ENCODE data around the gene FOXP1.

DNA sequence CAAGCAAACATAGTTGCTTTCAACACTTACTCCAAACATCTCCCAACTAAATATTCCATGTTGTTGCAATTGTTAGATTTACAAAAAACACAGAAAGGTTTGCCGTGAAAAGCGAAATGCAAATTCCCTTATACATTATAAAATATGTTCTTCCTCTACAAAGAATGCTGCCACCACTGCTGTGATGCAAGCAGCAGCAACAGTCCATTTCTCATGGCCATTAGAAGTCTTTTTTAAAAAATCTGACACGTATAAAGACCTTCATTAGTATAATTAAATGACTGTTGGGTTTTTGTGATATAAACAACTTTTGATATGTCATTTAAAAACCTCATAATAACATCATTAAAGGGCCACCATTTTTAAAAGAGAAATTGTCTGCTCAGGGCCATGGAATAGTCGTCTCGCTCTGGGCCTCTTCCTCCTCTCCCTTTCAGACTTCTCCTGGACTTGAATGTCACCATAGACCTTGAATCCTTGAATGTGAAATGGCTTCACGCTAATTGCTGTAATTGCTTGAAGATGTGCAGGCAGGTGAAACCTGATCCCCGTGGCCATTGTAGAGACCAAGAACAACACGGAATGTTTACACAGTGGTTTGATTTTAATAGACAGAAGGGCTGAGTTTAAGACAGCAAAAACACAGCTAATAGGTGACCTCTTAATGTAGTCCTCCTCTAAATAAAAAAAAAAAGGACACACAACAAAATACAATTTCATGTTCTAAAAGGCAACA is 450.4 kb downstream of the FOXP1 start:
- TF ChIP-seq, protein P1, sequence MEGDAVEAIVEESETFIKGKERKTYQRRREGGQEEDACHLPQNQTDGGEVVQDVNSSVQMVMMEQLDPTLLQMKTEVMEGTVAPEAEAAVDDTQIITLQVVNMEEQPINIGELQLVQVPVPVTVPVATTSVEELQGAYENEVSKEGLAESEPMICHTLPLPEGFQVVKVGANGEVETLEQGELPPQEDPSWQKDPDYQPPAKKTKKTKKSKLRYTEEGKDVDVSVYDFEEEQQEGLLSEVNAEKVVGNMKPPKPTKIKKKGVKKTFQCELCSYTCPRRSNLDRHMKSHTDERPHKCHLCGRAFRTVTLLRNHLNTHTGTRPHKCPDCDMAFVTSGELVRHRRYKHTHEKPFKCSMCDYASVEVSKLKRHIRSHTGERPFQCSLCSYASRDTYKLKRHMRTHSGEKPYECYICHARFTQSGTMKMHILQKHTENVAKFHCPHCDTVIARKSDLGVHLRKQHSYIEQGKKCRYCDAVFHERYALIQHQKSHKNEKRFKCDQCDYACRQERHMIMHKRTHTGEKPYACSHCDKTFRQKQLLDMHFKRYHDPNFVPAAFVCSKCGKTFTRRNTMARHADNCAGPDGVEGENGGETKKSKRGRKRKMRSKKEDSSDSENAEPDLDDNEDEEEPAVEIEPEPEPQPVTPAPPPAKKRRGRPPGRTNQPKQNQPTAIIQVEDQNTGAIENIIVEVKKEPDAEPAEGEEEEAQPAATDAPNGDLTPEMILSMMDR (IDR thresholded peaks at IDR 0.05; ENCODE audit: insufficient read depth, low read length, poor library complexity, severe bottlenecking), result no peak
- TF ChIP-seq EZH2phosphoT487 (conservative IDR thresholded peaks at IDR 0.05; ENCODE audit: low read length), result no peak

All from SU-DHL-6 (cell line).